Ishikawa (cell line): ENCODE results near the gene TIAM2.

Experiments
- CEBPB ChIP-seq: IDR thresholded peaks from 2 replicates; pipeline ENCODE4 v1.6.1; 2012
- EGR1 ChIP-seq: IDR thresholded peaks from 2 replicates; pipeline ENCODE4 v1.6.1; 2012
- EP300 ChIP-seq: IDR thresholded peaks from 2 replicates; pipeline ENCODE4 v1.6.1; 2012; ENCODE audit warnings: borderline replicate concordance
- FOXM1 ChIP-seq: IDR thresholded peaks from 2 replicates; pipeline ENCODE4 v1.6.1; 2012; ENCODE audit warnings: low read depth, borderline replicate concordance
- MAX ChIP-seq: IDR thresholded peaks from 2 replicates; pipeline ENCODE4 v1.6.1; 2012
- NFIC ChIP-seq: IDR thresholded peaks from 2 replicates; pipeline ENCODE4 v1.6.1; 2012
- RAD21 ChIP-seq: IDR thresholded peaks from 2 replicates; pipeline ENCODE4 v1.6.1; 2012; ENCODE audit warnings: low read depth
- REST ChIP-seq: IDR thresholded peaks from 2 replicates; pipeline ENCODE4 v1.6.1; 2012; ENCODE audit warnings: low read depth, mild to moderate bottlenecking
- TAF1 ChIP-seq: IDR thresholded peaks from 2 replicates; pipeline ENCODE4 v1.6.1; 2012; ENCODE audit warnings: low read depth, mild to moderate bottlenecking
- TCF12 ChIP-seq: IDR thresholded peaks from 2 replicates; pipeline ENCODE4 v1.6.1; 2012; ENCODE audit warnings: low read depth
- TEAD4 ChIP-seq: IDR thresholded peaks from 2 replicates; pipeline ENCODE4 v1.6.1; 2012
- USF1 ChIP-seq: IDR thresholded peaks from 2 replicates; pipeline ENCODE4 v1.6.1; 2012
- YY1 ChIP-seq: IDR thresholded peaks from 2 replicates; pipeline ENCODE4 v1.6.1; 2012; ENCODE audit warnings: low read depth
- ZBTB7A ChIP-seq: IDR thresholded peaks from 2 replicates; pipeline ENCODE4 v1.6.1; 2012; ENCODE audit warnings: low read depth

Gene TIAM2

GRCh38 chr6:155185544-155185943 is 190.4 kb downstream of the TIAM2 start:
- TF ChIP-seq NFIC (no peak), CEBPB (no peak), REST (no peak), TCF12 (no peak), TEAD4 (no peak), USF1 (no peak), TAF1 (no peak), FOXM1 (no peak), ZBTB7A (no peak)

- TF ChIP-seq REST (no peak), YY1 (no peak), TEAD4 (no peak), NFIC (no peak), TAF1 (no peak), RAD21 (no peak), USF1 (no peak), FOXM1 (no peak)
Observed at GRCh38 chr6:155186052-155186658, 191.0 kb downstream of the TIAM2 start.

- no peak for TF ChIP-seq EGR1
- no peak for TF ChIP-seq YY1
- TF ChIP-seq MAX, result no peak
Observed at GRCh38 chr6:155187106-155187505, 192.0 kb downstream of the TIAM2 start.

DNA sequence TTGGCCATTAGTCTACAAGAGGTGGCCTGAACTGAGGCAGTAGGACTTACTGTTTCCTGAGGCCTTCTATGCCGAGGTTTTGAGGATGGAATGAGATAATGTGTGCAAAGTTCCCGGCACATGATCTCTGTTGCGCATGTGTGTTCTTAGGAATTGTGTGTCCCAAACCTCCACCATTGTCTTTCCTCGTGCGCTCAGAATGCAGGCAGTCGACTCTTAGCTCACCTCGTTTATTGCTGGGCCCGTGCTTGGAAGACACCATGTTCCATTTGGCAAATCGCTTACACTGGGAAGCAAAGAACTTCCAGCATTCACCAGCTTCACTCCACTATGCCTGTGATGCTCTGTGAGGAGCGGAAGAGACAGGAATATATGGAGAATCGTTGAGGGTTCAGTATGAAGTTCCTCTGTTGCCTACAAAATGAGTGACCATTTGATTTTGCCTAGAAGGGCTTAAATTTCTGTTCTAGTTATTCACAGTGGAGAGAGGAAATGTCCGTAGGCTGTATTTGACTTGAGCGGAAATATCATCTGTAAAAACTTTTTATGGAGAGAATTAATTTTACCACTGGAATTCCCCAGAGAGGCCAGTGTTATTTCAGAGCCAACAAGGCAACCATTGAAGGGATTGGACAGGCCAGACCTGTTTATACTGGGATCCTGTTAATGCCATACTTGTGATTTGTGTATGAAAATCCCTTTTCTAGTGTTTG is 193.0 kb downstream of the TIAM2 start:
- TF ChIP-seq EP300, result no peak
- TF ChIP-seq TEAD4, result no peak

DNA sequence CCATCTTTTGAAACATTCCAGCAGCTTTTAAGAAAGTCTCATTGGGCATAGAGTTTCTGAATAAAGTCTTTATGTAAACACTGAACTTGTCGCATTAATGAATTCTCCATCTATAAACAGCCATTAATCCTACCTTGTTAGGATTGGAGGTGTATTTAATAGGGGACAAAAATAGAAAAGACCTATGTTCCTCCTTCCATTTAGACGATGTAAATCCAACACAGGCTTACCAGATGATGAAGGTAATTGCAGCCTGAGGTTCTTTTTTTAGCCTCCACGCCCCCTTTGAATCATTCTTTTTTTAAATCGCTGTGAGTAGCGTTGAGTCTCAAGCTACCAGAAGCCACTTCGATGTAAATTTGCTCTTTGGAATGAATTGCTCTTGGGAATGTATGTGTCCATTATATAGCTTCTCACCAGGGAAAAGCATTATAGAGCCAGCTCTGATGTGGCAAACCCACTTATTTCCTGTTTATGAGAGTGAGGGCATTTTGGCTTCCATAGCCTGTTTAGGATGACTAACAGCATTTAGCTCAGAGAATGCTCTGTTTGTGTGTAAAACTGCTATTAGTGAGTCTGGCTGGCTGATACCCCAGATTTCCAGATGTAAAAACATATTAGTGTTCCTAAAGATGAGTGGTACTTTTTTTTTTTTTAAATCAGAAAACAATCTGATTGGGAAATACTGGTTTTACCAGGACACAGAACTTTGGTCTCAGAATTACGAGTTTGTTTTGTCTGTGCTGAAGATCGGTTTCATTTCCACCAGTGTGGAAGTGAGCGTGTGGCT is 193.8 kb downstream of the TIAM2 start:
- TF ChIP-seq YY1, result no peak
- TF ChIP-seq TAF1, result no peak
- TF ChIP-seq TCF12, result no peak
- no peak for TF ChIP-seq REST
- TF ChIP-seq NFIC, result no peak
- TF ChIP-seq EP300, result no peak
